Measurements from ENCODE around the gene CCDC86. TPM values are rescaled to one million over a fixed set of nuclear protein-coding genes. Genes with fewer than 3 reads are reported as not detected.
"Not testable (repeated sequence)": the region's sequence is repeated elsewhere in the genome, so short reads cannot be mapped to it uniquely, and the experiment has no call there.

The CCDC86 gene
- total RNA-seq: 33.4 TPM

- peak; percentile 98 for DNase-seq (ENCODE audit: low spot score)
These were observed at the start of gene CCDC86 for GRCh38 chr11:60841797-60842667. Gene CCDC86, plus strand, starts transcription at chr11:60842113. Its CDS starts 12 bp downstream, at chr11:60842125.

GRCh38 chr11:60792521-60792920 is 49.4 kb upstream of the CCDC86 start:
- no peak for DNase-seq (ENCODE audit: low spot score)

- no peak for DNase-seq (ENCODE audit: low spot score)
These were observed 46.6 kb upstream of the CCDC86 start for GRCh38 chr11:60795291-60795690.

GRCh38 chr11:60797846-60798630 is 43.9 kb upstream of the CCDC86 start:
- DNase-seq (ENCODE audit: low spot score): no peak

GRCh38 chr11:60798631-60799030 is 43.3 kb upstream of the CCDC86 start:
- DNase-seq (ENCODE audit: low spot score): no peak

GRCh38 chr11:60801194-60801593 is 40.7 kb upstream of the CCDC86 start:
- no peak for DNase-seq (ENCODE audit: low spot score)

GRCh38 chr11:60803273-60803936 is 38.5 kb upstream of the CCDC86 start:
- no peak for DNase-seq (ENCODE audit: low spot score)

GRCh38 chr11:60809249-60809648 is 32.7 kb upstream of the CCDC86 start:
- DNase-seq (ENCODE audit: low spot score): no peak

GRCh38 chr11:60809691-60810090 is 32.2 kb upstream of the CCDC86 start:
- no peak for DNase-seq (ENCODE audit: low spot score)

- DNase-seq (ENCODE audit: low spot score): no peak
These were observed 31.8 kb upstream of the CCDC86 start for GRCh38 chr11:60810151-60810550.

GRCh38 chr11:60810569-60810968 is 31.3 kb upstream of the CCDC86 start:
- DNase-seq (ENCODE audit: low spot score): no peak

- DNase-seq (ENCODE audit: low spot score): no peak
These were observed 28.6 kb upstream of the CCDC86 start for GRCh38 chr11:60813324-60813723.

GRCh38 chr11:60814112-60814511 is 27.8 kb upstream of the CCDC86 start:
- no peak for DNase-seq (ENCODE audit: low spot score)

GRCh38 chr11:60816590-60817157 is 25.2 kb upstream of the CCDC86 start:
- no peak for DNase-seq (ENCODE audit: low spot score)

- no peak for DNase-seq (ENCODE audit: low spot score)
These were observed 23.9 kb upstream of the CCDC86 start for GRCh38 chr11:60818057-60818456.

GRCh38 chr11:60821827-60822599 is 19.9 kb upstream of the CCDC86 start:
- no peak for DNase-seq (ENCODE audit: low spot score)

GRCh38 chr11:60823745-60824306 is 18.1 kb upstream of the CCDC86 start:
- DNase-seq (ENCODE audit: low spot score): not testable (repeated sequence)

GRCh38 chr11:60825118-60825517 is 16.8 kb upstream of the CCDC86 start:
- no peak for DNase-seq (ENCODE audit: low spot score)

- no peak for DNase-seq (ENCODE audit: low spot score)
These were observed 16.1 kb upstream of the CCDC86 start for GRCh38 chr11:60825790-60826189.

GRCh38 chr11:60830478-60831142 is 11.3 kb upstream of the CCDC86 start:
- no peak for DNase-seq (ENCODE audit: low spot score)
